HG03066 (cell line): ENCODE measurements around the gene NFE2L1.

Experiments
- ATAC-seq: cut with Tn5 transposase; IDR thresholded peaks from one replicate; pipeline ENCODE4 v1.9.1; 2021; ENCODE audit warnings: low read depth; ENCODE audit not compliant: unreplicated experiment

The NFE2L1 gene

DNA sequence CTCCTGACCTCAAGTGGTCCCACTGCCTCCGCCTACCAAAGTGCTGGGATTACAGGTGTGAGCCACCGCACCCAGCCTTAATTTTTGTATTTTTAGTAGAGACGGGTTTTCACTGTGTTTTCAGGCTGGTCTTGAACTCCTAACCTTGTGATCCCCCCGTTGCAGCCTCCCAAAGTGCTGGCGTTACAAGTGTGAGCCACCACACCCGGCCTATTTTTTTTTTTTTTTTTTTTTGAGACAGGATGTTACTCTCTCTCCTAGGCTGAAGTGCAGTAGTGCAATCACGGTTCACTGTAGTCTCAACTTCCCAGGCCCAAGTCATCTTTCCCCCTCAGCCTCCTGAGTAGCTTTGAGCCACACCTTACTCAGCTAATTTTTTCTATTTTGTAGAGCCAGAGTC is 56.3 kb downstream of the NFE2L1 start:
- no peak for ATAC-seq

GRCh38 chr17:48106802-48107136 is 58.6 kb downstream of the NFE2L1 start:
- ATAC-seq, result no peak

DNA sequence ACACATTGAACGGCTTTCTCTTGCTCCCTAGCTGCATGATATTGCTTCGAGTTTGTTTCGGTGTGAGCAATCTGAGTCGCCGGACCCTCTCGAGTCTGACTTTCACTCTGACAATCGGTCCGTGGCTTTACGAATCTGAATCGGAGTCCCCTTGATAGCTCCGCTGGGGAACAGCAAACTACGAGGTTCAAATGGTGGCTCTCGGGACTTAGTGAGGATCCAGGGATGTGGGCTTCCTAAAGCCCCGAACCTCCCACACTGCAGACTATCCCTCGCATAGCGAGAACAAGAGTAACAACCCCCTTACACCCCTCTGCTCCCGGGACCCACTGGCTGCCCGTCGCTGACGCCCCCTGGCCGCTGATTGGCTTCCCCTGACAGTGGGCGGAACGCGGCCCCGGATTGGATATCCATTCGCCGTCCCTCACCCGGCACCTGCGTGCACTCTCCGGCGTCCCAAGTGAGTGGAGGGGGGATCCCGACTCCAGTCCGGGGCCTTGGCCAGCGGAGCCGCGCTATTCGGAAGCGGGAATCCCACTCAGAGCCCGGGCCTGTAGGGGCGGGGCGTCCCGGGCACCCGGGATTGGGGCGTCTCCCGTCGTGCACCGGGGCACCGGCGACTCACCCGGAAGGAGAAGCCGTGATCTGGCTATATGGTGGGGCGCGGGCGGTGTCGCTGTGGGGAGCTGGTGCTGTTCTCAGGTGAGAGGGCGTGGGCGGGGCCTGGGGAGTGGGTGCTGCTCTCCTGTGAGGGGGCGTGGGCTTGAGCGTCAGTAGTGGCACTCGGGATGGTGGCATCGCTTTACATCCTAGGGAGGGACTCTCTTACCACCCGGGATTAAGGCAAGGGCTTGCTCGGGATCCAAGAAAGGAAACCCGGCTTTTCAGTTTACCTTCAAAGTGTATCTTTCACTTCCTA is 59.2 kb downstream of the NFE2L1 start, which contains the start of gene SNX11:
TSS of gene SNX11 (plus strand) at position 630 of the 919 bp plus-strand sequence. CDS start 4,278 bp downstream, outside the sequence.
- ATAC-seq, result peak; percentile 82

DNA sequence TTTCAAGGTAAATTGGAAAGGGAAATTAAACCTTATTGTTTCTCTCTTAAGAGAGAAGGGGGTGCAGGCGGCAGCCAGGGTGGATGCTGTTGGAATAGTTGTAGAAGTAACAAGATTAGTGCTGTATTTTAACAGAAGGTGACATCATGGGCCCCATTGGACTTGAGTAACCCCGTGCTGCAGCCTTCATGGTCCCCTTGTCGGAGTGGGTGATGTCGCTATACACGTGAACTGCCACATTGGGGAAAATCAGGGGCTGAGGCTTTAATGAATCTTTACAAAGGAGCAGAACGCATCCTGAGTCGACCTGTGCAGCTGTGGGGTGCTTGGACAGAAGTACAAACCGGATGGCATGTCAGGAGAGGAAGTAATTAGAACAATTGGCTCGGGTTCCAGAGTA is 62.6 kb downstream of the NFE2L1 start:
- no peak for ATAC-seq
